HCT116 (cell line): ENCODE measurements around the gene IQGAP2. TPM values are rescaled to one million over a fixed set of nuclear protein-coding genes. Genes with fewer than 3 reads are reported as not detected.

Experiments
- ATAC-seq: fragments of 200-7000 bp; cut with Tn5 transposase; 2 replicates; pipeline ENCODE4 v1.9.1; 2020; ENCODE audit warnings: mild to moderate bottlenecking, moderate library complexity
- BruUV-seq: library from RNA; stranded (reverse); fragments of 400-500 nt; replicated peaks from 2 replicates; lab custom pipeline; 2021; lab: Mats Ljungman, UMichigan
- CTCF ChIA-PET: fragments of 300-600 bp; sonication (Branson Sonifier 250); formaldehyde crosslinking; loops from one replicate; lab custom pipeline; 2021; ENCODE audit warnings: antibody characterized with exemption; lab: Charles Lee
- POLR2A ChIA-PET: fragments of 300-600, 350-600 bp; sonication (Branson Sonifier 250); formaldehyde crosslinking; loops from one replicate; lab custom pipeline; 2021; ENCODE audit warnings: antibody characterized with exemption; lab: Charles Lee
- RAD21 ChIA-PET, 2 experiments: fragments of 300-600 bp; sonication (Branson Sonifier 250); formaldehyde crosslinking; loops; one replicate each; lab custom pipeline; 2023; ENCODE audit warnings: low total read pairs in 2 of 2; ENCODE audit not compliant: uncharacterized antibody in 2 of 2, unreplicated experiment in 2 of 2, low non-redundant PET in 1 of 2; lab: Charles Lee
- DNase-seq: peaks from one replicate; pipeline ENCODE4 v3.0.0-alpha.2; 2010; ENCODE audit warnings: low read depth, low spot score
- H2AFZ ChIP-seq: fragments of 200-600 bp; shearing (Covaris generic), sonication (generic); 2 replicates; pipeline ENCODE4 v1.6.1; 2017; ENCODE audit warnings: low read depth, mixed run types, mixed read lengths, antibody characterized with exemption, low read length; ENCODE audit not compliant: poor library complexity, severe bottlenecking
- H3K27ac ChIP-seq: 2 replicates; pipeline ENCODE4 v1.5.1; 2012; ENCODE audit warnings: low read depth, low read length
- H3K27me3 ChIP-seq: fragments of 200-600 bp; sonication (generic); 2 replicates; pipeline ENCODE4 v1.6.1; 2016; ENCODE audit warnings: mixed run types, low read length, mixed read lengths; ENCODE audit not compliant: insufficient read depth
- H3K36me3 ChIP-seq, 2 experiments: fragments of 200-500 bp in 1 of 2; fragments of 200-600 bp in 1 of 2; sonication (Bioruptor generic) in 1 of 2; sonication (generic) in 1 of 2; 2 replicates each; pipeline versions ENCODE4 v1.5.1 to v1.6.1; 2014 to 2016; ENCODE audit warnings: low read length in 2 of 2, inconsistent platforms in 1 of 2, mixed read lengths in 1 of 2, mixed run types in 1 of 2; ENCODE audit not compliant: insufficient read depth in 2 of 2, control insufficient read depth in 1 of 2
- H3K4me1 ChIP-seq, 2 experiments: fragments of 200-600 bp in 1 of 2; sonication (generic) in 1 of 2; 2 replicates each; pipeline versions ENCODE4 v1.5.1 to v1.6.1; 2012 to 2017; ENCODE audit warnings: low read length in 2 of 2, inconsistent platforms in 1 of 2, mild to moderate bottlenecking in 1 of 2, mixed read lengths in 1 of 2, mixed run types in 1 of 2, moderate library complexity in 1 of 2; ENCODE audit not compliant: insufficient read depth in 2 of 2, control insufficient read depth in 1 of 2
- H3K4me2 ChIP-seq: fragments of 200-600 bp; sonication (generic); 2 replicates; pipeline ENCODE4 v1.6.1; 2017; ENCODE audit warnings: mixed run types, low read length, mixed read lengths
- H3K4me3 ChIP-seq, 2 experiments: fragments of 200-600 bp in 1 of 2; sonication (generic) in 1 of 2; replicated peaks in 1 of 2; 2 replicates each; pipeline ENCODE4 v1.5.1; 2011 to 2016; ENCODE audit warnings: low read length in 2 of 2, control low read depth in 1 of 2, low read depth in 1 of 2, mild to moderate bottlenecking in 1 of 2, mixed read lengths in 1 of 2, mixed run types in 1 of 2
- H3K79me2 ChIP-seq: fragments of 200-600 bp; sonication (generic); 2 replicates; pipeline ENCODE4 v1.6.1; 2017; ENCODE audit warnings: mild to moderate bottlenecking, mixed run types, low read length, moderate library complexity, mixed read lengths; ENCODE audit not compliant: insufficient read depth
- H3K9ac ChIP-seq: fragments of 200-600 bp; sonication (generic); 2 replicates; pipeline ENCODE4 v1.6.1; 2016; ENCODE audit warnings: low read length, mixed read lengths
- H3K9me2 ChIP-seq: fragments of 200-600 bp; sonication (generic), shearing (Covaris generic); 2 replicates; pipeline ENCODE4 v1.6.1; 2017; ENCODE audit warnings: mixed run types, mild to moderate bottlenecking, moderate library complexity; ENCODE audit not compliant: insufficient read depth
- H3K9me3 ChIP-seq, 2 experiments: fragments of 200-500 bp in 1 of 2; fragments of 200-600 bp in 1 of 2; sonication (Bioruptor generic) in 1 of 2; sonication (generic) in 1 of 2; 2 replicates each; pipeline ENCODE4 v1.6.1; 2014 to 2017; ENCODE audit warnings: low read length in 2 of 2, mixed read lengths in 2 of 2, inconsistent platforms in 1 of 2, low read depth in 1 of 2, mild to moderate bottlenecking in 1 of 2, mixed run types in 1 of 2, moderate library complexity in 1 of 2; ENCODE audit not compliant: control insufficient read depth in 1 of 2, insufficient read depth in 1 of 2
- H4K20me1 ChIP-seq: fragments of 200-600 bp; sonication (generic), shearing (Covaris generic); 2 replicates; pipeline ENCODE4 v1.6.1; 2017; ENCODE audit warnings: mixed run types, mild to moderate bottlenecking, moderate library complexity; ENCODE audit not compliant: insufficient read depth
- ATF3 ChIP-seq: IDR thresholded peaks from 2 replicates; pipeline ENCODE4 v1.6.1; 2012
- CBX3 ChIP-seq: IDR thresholded peaks from 2 replicates; pipeline ENCODE4 v1.6.1; 2012; ENCODE audit warnings: low read depth
- CEBPB ChIP-seq: IDR thresholded peaks from 2 replicates; pipeline ENCODE4 v1.6.1; 2012; ENCODE audit warnings: low read depth
- CTCF ChIP-seq, 3 experiments: fragments of 200-600 bp in 1 of 3; sonication (generic) in 1 of 3; IDR thresholded peaks in 2 of 3; conservative IDR thresholded peaks in 1 of 3; 2 replicates each; pipeline ENCODE4 v1.5.1; 2012 to 2017; ENCODE audit warnings: low read depth in 2 of 3, low read length in 2 of 3, antibody characterized with exemption in 1 of 3, borderline replicate concordance in 1 of 3, control low read depth in 1 of 3, mild to moderate bottlenecking in 1 of 3, mixed read lengths in 1 of 3, mixed run types in 1 of 3, moderate library complexity in 1 of 3; ENCODE audit not compliant: insufficient read depth in 1 of 3
- EGR1 ChIP-seq: IDR thresholded peaks from 2 replicates; pipeline ENCODE4 v1.6.1; 2012; ENCODE audit warnings: low read depth
- EZH2 ChIP-seq: fragments of 200-600 bp; sonication (generic); IDR thresholded peaks from 2 replicates; pipeline ENCODE4 v1.6.1; 2017; ENCODE audit warnings: antibody characterized with exemption, mixed run types
- EZH2phosphoT487 ChIP-seq: fragments of 200-600 bp; IDR thresholded peaks from 2 replicates; pipeline ENCODE4 v1.6.1; 2018; ENCODE audit warnings: antibody characterized with exemption, borderline replicate concordance
- FOSL1 ChIP-seq: IDR thresholded peaks from 2 replicates; pipeline ENCODE4 v1.6.1; 2012; ENCODE audit warnings: low read depth
- JUND ChIP-seq: IDR thresholded peaks from 2 replicates; pipeline ENCODE4 v1.6.1; 2012
- POLR2A ChIP-seq: IDR thresholded peaks from 2 replicates; pipeline ENCODE4 v1.7.0; 2011; ENCODE audit warnings: borderline replicate concordance; ENCODE audit not compliant: insufficient read depth, insufficient read length; ENCODE audit errors: extremely low read depth
- RAD21 ChIP-seq: IDR thresholded peaks from 2 replicates; pipeline ENCODE4 v1.6.1; 2012; ENCODE audit warnings: low read depth, mild to moderate bottlenecking
- REST ChIP-seq: IDR thresholded peaks from 2 replicates; pipeline ENCODE4 v1.6.1; 2012; ENCODE audit warnings: low read depth
- SRF ChIP-seq: IDR thresholded peaks from 2 replicates; pipeline ENCODE4 v1.6.1; 2012; ENCODE audit warnings: low read depth
- TCF7L2 ChIP-seq: IDR thresholded peaks from 2 replicates; pipeline ENCODE4 v1.7.0; 2011; ENCODE audit warnings: borderline replicate concordance, inconsistent platforms; ENCODE audit not compliant: insufficient read depth, insufficient read length; ENCODE audit errors: extremely low read depth
- ZBTB33 ChIP-seq: IDR thresholded peaks from 2 replicates; pipeline ENCODE4 v1.6.1; 2011; ENCODE audit warnings: mild to moderate bottlenecking, low read length, moderate library complexity; ENCODE audit not compliant: insufficient replicate concordance; ENCODE audit errors: extremely low read depth
- ZFX ChIP-seq: fragments of 450-650 bp; IDR thresholded peaks from 2 replicates; pipeline ENCODE4 v1.6.1; 2017
- intact Hi-C: fragments of 100-400 bp; cut with micrococcal nuclease; formaldehyde crosslinking; loops from 2 replicates; pipeline ENCODE4 v1.10.0; 2022
- total RNA-seq: library from RNA; stranded (reverse); gene quantifications from one replicate; pipeline ENCODE4 v1.2.1, GENCODE V29; 2021; ENCODE audit not compliant: unreplicated experiment

Gene IQGAP2
- total RNA-seq, 1 experiment from 2014 or later = 2.0 TPM

- no peaks in the 10 kb centered on the region for H4K20me1 ChIP-seq
- no peaks in the 10 kb centered on the region for H3K27me3 ChIP-seq
- ChIA-PET CTCF (no interaction called here), POLR2A (no interaction called here), RAD21 (no interaction called here)
- no TSS peak for BruUV-seq
- no peaks in the 10 kb centered on the region for H3K79me2 ChIP-seq
- H3K9me2 ChIP-seq = 0 out of 2 replicates have a peak, but pooled peaks cover 3% of the 10 kb centered on the region
- H3K27ac ChIP-seq = no peak overlapping the region
- peaks cover 18 to 38% of the 10 kb centered on the region in 2 experiments for H3K4me1 ChIP-seq
- peak overlapping the region; percentile 52 for H2AFZ ChIP-seq
- peak overlapping the region; percentile 5; the same call in 1 of the 2 replicates for H3K4me2 ChIP-seq
- intact Hi-C loops = no loop called here
- ATAC-seq (no peak), DNase-seq (no peak)
- no peak overlapping the region for H3K4me3 ChIP-seq
- no peak for TF ChIP-seq EZH2phosphoT487
- no peak for TF ChIP-seq EGR1
- TF ChIP-seq ATF3 = no peak
- TF ChIP-seq POLR2A = no peak
- TF ChIP-seq EZH2 = no peak
- no peak for TF ChIP-seq REST
- no peak for TF ChIP-seq JUND
- TF ChIP-seq FOSL1 = no peak
- TF ChIP-seq ZFX = no peak
- no peak for TF ChIP-seq CBX3
- TF ChIP-seq CEBPB = no peak
- no peak for TF ChIP-seq RAD21
- no peak for TF ChIP-seq TCF7L2
- TF ChIP-seq ZBTB33 = no peak
- no peak for TF ChIP-seq CTCF (IDR thresholded peaks at IDR 0.05 in 2 of 3, conservative IDR thresholded peaks at IDR 0.05 in 1 of 3; ENCODE audit: borderline replicate concordance in 1 of 3, insufficient read depth in 1 of 3, low read depth in 2 of 3, low read length in 2 of 3)
- TF ChIP-seq SRF = no peak
- H3K9ac ChIP-seq = no peak overlapping the region
- no peaks in the 10 kb centered on the region for H3K9me3 ChIP-seq
- no peaks in the 10 kb centered on the region for H3K36me3 ChIP-seq
These were observed 287.8 kb downstream of the IQGAP2 start for GRCh38 chr5:76690704-76691466.
